SHP77 (cell line): ENCODE results near the gene CELSR1.

ENCODE experiments used
- DNase-seq, 2 experiments: peaks; one replicate each; lab custom pipeline; 2025; lab: John Stamatoyannopoulos, UW

CELSR1 gene

DNA sequence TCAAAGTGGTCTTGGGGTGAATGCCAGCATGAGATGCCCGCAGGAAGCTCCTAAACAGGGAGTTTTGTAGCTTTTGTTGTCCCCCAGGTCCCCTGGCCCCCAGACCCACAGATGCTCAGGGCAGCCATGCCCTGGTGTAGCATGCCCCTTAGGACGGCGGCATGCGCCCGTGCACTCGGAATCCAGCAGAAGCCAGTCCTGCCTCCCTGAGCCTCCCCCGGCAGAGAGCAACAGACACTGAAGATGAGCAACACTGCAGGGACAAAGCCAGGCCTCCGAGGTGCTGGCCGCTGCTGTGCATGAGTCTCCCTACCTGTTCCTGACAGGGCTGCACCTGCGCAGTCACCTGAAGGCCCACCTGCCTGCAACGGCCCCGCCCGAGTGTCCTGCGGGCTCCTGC is 142.8 kb downstream of the CELSR1 start:
- DNase-seq = no peak

DNA sequence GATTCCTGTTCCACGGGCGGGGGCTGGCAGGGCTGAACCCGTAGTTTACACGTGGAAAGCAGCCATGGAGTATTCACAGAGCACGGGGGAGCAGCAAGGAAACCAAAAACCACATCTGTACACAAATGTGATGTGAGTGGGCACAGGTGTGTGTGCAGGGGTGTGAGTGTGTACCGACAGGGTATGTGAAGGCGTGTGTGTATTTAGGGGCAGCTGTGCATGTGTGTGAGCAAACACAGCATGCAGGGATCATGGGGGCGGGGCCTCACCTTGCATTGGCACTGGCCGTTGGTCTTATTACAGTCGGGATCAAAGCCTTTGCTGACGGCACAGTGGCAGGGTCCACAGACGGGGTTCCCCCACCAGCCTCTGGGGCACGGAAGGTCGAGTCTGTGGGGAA is 143.5 kb downstream of the CELSR1 start:
- DNase-seq = peak; percentile 45 to 81

DNA sequence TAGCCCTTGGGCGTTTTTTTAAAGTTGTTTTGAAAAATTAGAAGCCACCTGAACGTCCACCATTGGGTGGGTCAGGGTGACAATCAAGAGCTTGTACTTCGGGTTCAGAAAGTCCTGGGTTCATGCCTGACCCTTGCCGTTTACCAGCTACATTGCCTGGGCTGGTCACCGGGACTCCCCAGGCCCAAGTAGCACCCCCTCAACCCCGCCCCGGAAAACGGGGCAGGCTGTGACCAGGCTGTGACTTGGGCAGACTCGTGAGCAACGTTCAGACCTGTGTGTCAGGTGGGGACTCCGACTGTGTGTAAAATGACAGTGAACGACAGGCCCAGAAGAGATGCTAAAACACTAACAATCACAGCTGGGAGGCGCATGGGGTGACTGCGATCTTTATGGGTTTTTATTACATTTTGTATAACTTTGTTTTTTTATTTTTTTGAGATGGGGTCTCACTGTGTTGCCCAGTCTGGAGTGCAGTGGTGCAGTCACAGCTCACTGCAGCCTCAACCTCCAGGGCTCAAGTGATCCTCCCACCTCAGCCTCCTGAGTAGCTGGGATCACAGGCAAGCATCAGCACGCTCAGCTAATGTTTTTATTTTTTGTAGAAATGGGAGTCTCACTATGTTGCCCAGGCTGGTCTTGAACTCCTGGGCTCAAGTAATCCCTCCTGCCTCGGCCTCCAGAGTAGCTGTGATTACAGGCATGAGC is 145.1 kb downstream of the CELSR1 start:
- no peak for DNase-seq

DNA sequence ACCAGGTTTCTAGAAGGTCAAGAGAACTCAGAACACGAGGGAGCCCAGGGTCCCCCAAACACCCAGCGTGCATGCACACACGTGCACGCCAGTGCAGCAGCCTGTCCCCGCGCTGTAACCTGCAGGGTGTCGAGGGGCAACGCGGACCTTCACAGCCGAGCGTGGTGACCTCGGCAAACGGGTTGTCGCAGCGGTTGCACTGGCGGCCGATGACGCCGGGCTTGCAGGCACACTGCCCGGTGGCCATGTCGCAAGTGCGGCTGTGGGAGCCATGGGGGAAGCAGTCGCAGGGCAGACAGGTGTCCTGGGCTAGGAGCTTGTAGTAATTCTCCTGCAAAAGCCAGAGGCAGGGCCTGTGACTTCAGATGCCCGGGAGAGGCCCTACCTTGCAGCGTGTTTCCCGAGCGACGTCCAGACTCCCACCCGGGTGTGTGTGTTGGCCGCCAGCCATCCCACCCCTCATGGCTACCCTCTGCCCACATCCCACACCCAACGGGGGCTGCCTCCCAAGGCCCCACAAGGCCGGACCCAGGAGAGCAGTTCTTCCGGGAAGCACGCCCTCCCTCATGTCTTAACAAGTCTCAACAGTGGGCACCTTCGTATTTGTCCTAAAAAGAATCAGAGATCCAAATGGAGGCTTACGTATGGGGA is 145.8 kb downstream of the CELSR1 start:
- DNase-seq = no peak

- peak; percentile 84 to 87 for DNase-seq
Observed at GRCh38 chr22:46390652-46391301, 146.6 kb downstream of the CELSR1 start.

- no peak for DNase-seq
Observed at GRCh38 chr22:46390105-46390651, 147.2 kb downstream of the CELSR1 start.

DNA sequence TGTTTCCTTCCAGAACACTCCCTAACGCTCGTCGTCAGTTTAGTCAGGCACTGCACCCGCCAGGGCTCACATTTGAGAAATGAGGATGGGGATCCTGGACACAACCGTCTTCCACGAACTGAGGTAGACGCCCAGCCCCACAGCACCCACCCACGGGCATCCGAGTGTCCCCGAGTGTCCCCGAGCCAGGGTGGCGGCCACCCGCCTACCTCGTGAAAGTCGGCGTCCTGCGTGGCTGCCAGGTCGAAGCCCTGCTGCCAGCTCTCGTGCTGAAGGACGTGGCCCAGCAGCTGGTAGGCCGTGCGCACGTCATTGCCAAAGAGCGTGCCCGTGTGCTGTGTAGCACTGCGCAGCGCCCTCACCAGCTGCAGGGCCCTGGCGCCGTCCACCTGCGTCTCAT is 148.3 kb downstream of the CELSR1 start:
- DNase-seq = peak; percentile 68 to 82

- no peak for DNase-seq
Observed at GRCh38 chr22:46388647-46389046, 148.8 kb downstream of the CELSR1 start.

DNA sequence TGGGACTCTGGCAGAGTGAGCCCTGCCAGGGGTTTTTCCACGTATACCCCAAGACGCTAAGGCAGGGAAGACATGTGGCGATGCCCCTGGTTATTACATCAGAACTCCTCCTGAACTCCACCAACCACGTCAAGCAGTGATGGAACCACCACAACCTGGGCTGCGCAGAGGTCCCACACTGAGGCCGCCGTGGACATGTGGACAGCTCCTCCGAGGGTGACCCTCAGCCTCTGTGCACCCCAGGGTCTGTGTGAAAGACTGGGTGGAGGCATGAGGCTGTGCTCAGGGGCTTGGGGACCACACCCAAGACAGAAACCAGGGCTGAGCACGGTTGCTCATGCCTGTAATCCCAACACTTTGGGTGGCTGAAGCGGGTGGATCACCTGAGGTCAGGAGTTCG is 149.7 kb downstream of the CELSR1 start:
- DNase-seq = no peak

- peak in 1 of 2 experiments; percentile 26 for DNase-seq
Observed at GRCh38 chr22:46386312-46386711, 151.1 kb downstream of the CELSR1 start.

- no peak for DNase-seq
Observed at GRCh38 chr22:46382524-46382923, 154.9 kb downstream of the CELSR1 start.

- no peak for DNase-seq
Observed at GRCh38 chr22:46381731-46382130, 155.7 kb downstream of the CELSR1 start.

DNA sequence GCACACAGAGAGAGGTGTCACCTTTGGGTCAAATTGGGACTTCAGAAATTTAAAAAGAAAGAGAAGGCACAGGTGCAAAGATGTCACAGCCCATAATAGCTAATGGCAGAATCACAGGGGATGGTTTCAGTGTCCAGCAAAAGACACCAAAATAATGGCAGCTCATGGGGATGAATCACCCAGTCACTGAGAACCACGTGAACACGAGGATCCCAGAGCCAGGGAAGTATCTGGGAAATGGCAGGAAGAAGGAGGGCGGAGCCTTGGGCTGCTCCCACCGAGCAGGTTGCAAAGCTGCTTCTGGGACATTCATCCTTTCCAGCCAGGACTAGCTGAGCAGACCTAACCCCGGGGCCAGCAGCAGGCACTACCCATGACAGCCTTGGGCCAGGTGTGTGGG is 156.3 kb downstream of the CELSR1 start:
- DNase-seq = no peak

- no peak for DNase-seq
Observed at GRCh38 chr22:46380581-46380980, 156.8 kb downstream of the CELSR1 start.

DNA sequence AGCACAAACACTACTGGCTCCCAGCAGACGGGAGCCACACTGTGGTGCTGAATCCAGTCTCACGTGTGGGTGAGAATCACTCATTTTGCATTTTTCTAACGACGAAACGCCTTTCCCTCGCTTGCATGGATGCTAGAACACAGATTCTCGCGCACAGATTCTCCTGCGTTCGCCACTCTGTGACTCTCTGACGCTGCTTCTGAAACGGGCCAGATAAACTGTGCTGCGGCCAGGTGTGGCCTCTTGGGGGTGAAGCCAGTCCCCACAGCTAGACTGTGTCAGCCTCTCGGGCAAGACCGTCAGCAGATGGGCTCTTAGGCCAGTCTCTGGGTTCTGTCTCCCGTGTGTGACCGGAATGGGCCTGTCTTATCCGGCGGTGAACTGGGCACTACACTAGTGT is 157.4 kb downstream of the CELSR1 start:
- DNase-seq = no peak

DNA sequence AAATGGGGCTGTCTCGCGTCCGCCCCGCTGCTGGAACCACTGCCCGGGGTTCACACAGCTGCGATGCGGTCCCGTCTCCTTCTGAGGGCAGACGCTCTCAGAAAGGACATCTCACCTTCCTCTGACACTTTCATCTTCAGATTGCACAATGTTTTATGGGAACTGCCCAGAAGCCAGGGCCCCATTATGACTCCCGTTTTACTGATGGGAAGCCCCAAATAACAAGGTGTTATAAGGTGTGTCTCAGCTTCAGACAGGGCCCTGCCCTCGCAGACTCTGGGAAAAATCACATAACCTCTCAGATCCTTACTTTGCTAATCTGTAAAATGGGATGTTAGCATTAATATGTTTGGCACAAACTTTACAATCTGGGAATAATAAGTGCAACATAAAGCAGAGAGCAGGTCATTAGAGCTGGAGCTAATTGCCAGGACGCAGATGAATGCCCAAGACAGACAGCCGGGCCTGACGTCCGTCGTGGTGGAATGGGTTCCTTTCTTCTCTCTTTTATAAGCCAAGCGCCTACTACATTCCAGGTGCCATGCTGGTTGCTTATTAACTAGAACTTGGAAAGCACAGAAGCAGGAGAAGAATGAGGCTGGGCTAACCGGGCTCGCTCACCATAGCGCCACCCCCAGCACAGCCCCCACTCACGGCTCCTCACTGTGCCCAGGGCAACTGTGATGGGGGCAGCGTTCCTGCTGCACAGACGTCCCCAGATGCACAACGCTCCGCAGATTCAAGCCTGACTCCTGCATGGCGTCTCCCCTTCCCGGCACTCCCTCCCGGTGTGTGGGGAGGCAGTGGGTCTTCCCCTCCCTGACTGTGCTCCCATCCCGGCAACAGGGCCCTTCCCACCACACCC is 158.1 kb downstream of the CELSR1 start:
- no peak for DNase-seq

- DNase-seq = no peak
Observed at GRCh38 chr22:46378426-46379065, 158.9 kb downstream of the CELSR1 start.

DNA sequence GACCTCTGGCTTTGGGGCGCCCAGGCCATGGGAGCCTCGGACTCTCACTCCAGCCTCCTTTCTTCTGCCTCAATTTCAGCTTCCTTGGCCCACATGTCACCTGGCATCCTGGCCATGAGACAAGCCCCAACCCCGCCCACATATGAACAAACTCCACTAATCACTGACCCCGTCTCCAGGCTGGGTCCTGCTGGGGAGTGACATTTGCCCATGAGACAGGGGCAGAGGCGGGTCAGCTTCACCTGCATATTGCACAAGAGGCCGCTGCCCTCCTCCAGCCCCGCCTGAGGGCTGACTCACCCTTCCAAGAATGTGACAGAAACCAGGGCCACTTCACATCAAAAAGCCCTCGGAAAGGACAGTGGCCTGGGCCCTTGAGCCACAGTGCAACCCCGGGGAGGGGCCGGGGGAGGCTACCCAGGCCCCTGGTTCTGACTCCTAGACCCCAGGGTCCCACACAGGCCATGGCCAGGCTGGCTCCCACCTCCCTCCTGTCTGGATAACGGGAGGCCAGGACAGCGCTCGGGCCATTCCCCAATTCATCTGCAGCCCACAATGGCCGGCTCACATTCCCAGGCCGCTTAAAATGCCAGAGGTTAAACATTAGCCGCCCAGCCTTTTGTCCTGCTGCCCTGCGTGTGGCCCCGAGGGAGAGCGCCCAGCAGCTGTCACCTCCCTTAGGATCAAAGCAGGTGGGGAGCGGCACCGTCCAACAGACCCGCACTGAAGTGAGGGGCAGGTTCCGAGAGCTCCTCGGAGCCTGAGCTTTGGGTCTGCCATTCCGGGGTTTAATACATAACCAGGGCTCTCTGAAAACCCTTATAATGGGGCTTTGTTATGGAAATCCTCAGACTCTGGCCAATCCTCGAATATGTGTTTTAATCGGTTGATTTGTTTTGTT is 159.6 kb downstream of the CELSR1 start:
- DNase-seq = no peak

DNA sequence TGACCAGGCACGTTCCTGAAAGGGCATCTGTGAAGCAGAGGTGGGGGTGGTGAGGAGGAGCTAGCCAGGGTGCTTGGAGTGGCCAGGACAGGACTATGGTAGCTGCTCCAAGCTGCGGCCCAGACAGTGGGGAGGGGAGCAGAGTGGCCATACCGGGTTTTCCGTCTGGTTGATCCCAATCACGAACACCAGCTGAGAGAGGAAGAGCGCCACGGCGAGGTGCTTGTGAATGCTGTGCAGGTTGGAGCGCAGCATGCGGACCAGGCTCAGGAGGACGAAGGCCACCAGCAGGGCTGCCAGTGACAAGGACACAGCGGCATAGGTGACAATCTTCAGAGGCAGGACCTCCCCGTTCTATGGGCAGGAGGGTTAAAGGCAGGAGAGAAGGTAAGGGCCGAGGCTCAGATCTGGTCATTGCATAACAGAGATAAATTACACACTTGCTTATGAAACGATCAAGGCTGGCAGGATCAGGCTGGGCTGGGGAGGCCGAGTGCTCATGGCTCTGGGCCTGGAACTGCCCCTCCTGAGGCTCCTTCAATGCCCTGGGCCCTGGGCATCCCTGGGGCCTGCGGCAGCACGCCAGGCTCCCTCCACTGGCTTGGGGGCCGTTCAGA is 160.4 kb downstream of the CELSR1 start:
- no peak for DNase-seq

DNA sequence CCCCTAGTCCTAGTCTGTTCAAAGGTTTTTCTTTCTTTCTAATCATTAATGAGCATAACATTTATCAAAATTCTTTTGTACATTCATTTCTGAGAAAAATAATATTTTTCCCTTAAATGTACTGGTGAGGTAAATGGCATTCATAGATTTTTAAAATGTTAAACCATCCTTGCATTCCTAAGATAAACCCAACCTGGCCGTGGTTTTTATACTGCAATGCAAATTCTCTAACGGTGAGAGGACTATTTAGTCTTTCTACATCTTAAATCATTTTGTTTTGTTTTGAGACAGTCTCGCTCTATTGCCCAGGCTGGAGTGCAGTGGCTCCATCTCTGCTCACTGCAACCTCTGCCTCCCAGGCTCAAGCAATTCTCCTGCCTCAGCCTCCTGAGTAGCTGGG is 161.3 kb downstream of the CELSR1 start:
- no peak for DNase-seq
